ENCODE data around the gene MAPK14.

MAPK14 gene

DNA sequence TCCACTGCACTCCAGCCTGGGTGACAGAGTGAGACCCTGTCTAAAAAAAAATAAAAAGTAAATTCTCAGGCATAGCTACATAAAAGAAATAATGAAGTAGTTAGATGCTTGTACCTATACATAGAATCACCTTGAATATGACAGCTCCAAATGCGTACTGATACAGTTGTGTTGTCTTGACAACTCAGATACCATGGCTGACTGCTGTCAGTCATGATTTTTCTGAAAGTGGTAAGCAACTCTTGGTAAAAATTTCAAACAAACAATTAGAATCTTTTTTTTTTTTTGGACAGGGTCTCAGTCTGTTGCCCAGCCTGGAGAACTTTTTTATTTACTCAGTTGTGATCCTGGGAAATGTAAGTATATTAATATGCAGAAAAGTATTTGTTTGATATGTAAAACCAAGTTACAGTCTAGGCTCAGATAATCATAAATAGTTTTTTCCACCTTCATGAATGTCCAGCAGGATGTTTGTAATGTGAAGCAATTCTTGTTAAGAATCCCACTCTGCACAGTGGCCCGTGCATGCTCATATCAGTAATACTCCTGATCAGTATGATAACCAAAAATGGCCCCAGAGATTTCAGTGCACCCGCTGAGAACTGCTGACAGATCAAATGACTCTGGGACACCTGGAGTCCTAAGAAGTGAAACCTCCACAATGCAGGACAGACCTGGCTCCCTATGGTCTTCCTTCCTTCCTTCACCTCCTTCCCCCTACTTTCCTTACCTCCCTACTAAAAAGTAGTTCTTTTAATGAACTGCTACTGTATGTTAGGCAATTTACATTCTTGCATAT, 88.7 kb downstream of the MAPK14 start:
- Histone ChIP-seq H3K36me3 (replicated peaks; ENCODE audit: insufficient read depth, low read length) (no peaks in the 10 kb centered on the region), H3F3A (ENCODE audit: insufficient read depth, low read length) (peaks cover 4% of the 10 kb centered on the region), H3K9me2 (replicated peaks; ENCODE audit: insufficient read depth, low read length) (no peaks in the 10 kb centered on the region), H2AFZ (ENCODE audit: low read length) (no peak overlapping the region), H3K4me1 (ENCODE audit: low read length) (peaks cover 50% of the 10 kb centered on the region), H3K9ac (ENCODE audit: low read length) (no peak overlapping the region), H3K27ac (ENCODE audit: low read length) (no peak overlapping the region), H3K79me2 (ENCODE audit: low read length) (no peaks in the 10 kb centered on the region), H3K27me3 (replicated peaks; ENCODE audit: insufficient read depth, low read length) (no peaks in the 10 kb centered on the region), H4K20me1 (ENCODE audit: insufficient read depth, low read length) (no peaks in the 10 kb centered on the region), H3K4me2 (ENCODE audit: low read depth, low read length) (peak overlapping the region; percentile 25; the same call in 1 of the 2 replicates), H3K9me3 (replicated peaks; ENCODE audit: insufficient read depth, low read length) (no peaks in the 10 kb centered on the region), H3K4me3 (ENCODE audit: low read length) (no peak overlapping the region)
- DNase-seq: no peak
- no peak for TF ChIP-seq EZH2 (optimal IDR thresholded peaks at IDR 0.05; ENCODE audit: low read depth, low read length)
- TF ChIP-seq EZH2phosphoT487 (IDR thresholded peaks at IDR 0.05; ENCODE audit: low read length): no peak
- TF ChIP-seq, protein P1, sequence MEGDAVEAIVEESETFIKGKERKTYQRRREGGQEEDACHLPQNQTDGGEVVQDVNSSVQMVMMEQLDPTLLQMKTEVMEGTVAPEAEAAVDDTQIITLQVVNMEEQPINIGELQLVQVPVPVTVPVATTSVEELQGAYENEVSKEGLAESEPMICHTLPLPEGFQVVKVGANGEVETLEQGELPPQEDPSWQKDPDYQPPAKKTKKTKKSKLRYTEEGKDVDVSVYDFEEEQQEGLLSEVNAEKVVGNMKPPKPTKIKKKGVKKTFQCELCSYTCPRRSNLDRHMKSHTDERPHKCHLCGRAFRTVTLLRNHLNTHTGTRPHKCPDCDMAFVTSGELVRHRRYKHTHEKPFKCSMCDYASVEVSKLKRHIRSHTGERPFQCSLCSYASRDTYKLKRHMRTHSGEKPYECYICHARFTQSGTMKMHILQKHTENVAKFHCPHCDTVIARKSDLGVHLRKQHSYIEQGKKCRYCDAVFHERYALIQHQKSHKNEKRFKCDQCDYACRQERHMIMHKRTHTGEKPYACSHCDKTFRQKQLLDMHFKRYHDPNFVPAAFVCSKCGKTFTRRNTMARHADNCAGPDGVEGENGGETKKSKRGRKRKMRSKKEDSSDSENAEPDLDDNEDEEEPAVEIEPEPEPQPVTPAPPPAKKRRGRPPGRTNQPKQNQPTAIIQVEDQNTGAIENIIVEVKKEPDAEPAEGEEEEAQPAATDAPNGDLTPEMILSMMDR (IDR thresholded peaks at IDR 0.05; ENCODE audit: low read length): no peak

DNA sequence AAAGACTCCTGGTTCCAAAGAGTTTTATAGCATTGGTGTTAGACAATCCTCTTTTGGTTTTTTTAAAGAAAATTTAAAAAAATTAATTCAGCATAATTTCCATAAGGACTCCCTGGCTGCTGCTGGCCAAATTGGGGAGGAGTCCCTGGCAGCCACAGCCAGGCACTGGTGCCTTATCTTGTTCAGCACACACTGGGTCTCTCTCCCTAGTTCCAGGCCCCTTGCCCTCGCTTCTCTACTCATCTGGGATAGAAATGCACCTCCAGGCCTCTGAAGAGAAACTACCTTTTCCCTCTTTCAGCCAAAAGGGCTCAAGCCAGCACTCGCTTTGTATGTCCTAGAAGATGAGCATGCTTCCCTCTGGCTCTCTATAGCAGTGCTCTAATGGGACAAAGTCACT, 89.3 kb downstream of the MAPK14 start:
- H2AFZ ChIP-seq (ENCODE audit: low read length): no peak overlapping the region
- H3K27me3 ChIP-seq (replicated peaks; ENCODE audit: insufficient read depth, low read length): no peaks in the 10 kb centered on the region
- H3K36me3 ChIP-seq (replicated peaks; ENCODE audit: insufficient read depth, low read length): no peaks in the 10 kb centered on the region
- H3K79me2 ChIP-seq (ENCODE audit: low read length): no peaks in the 10 kb centered on the region
- H3K4me3 ChIP-seq (ENCODE audit: low read length): no peak overlapping the region
- DNase-seq: no peak
- H3K4me1 ChIP-seq (ENCODE audit: low read length): peaks cover 52% of the 10 kb centered on the region
- H3K9me2 ChIP-seq (replicated peaks; ENCODE audit: insufficient read depth, low read length): no peaks in the 10 kb centered on the region
- H3K4me2 ChIP-seq (ENCODE audit: low read depth, low read length): no peak overlapping the region
- no peak overlapping the region for H3K27ac ChIP-seq (ENCODE audit: low read length)
- H4K20me1 ChIP-seq (ENCODE audit: insufficient read depth, low read length): no peaks in the 10 kb centered on the region
- H3K9ac ChIP-seq (ENCODE audit: low read length): no peak overlapping the region
- H3K9me3 ChIP-seq (replicated peaks; ENCODE audit: insufficient read depth, low read length): no peaks in the 10 kb centered on the region
- TF ChIP-seq EZH2 (optimal IDR thresholded peaks at IDR 0.05; ENCODE audit: low read depth, low read length) (no peak), EZH2phosphoT487 (IDR thresholded peaks at IDR 0.05; ENCODE audit: low read length) (no peak)
- TF ChIP-seq, protein P1 (IDR thresholded peaks at IDR 0.05; ENCODE audit: low read length): no peak
- peaks cover 4% of the 10 kb centered on the region for H3F3A ChIP-seq (ENCODE audit: insufficient read depth, low read length)

DNA sequence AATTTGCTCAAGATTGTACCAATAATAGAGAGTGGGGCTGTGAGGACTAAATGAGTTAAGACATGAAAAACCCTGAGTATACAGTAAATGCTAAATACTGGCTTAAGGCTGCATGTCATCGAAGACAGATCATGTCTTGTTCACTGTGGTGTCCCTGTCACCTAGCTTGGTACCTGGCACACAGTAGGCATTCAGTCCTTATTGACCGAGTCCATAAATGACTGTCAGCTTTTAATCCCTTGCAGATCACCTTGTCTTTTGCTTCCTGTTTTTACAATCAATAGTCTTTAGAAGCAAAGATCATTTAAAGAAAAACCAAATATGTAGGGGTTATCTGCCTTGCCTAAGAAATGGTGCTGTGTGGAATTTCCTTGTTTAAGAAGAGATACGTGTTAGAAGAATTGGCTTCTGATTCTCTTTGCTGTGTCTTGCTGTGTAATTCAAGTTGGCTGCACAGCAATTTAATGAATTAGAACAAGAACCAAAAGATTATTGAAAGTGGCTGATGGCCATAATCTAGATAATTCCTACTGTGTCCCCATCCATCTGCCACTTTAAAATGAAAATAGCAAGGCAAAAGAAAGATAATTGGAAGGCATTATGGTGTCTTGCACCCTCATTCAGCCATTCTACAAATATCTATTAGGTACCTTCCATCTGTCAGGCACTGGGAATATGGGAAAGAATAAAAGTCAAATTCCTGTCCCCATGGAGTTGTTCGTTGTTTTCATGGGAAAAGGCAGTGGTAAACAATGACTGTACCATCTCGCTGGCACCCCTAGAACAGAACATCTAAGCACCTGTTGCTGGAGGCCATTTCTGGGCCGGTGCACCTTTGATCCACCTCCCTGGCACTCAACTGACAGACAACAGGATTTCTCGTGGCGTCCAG, 90.3 kb downstream of the MAPK14 start:
- Histone ChIP-seq H3K27me3 (replicated peaks; ENCODE audit: insufficient read depth, low read length) (no peaks in the 10 kb centered on the region), H3K36me3 (replicated peaks; ENCODE audit: insufficient read depth, low read length) (no peaks in the 10 kb centered on the region), H3F3A (ENCODE audit: insufficient read depth, low read length) (peaks cover 4% of the 10 kb centered on the region), H3K9ac (ENCODE audit: low read length) (no peak overlapping the region), H3K9me2 (replicated peaks; ENCODE audit: insufficient read depth, low read length) (no peaks in the 10 kb centered on the region), H3K4me1 (ENCODE audit: low read length) (peaks cover 48% of the 10 kb centered on the region), H3K27ac (ENCODE audit: low read length) (no peak overlapping the region), H3K79me2 (ENCODE audit: low read length) (no peaks in the 10 kb centered on the region), H3K9me3 (replicated peaks; ENCODE audit: insufficient read depth, low read length) (no peaks in the 10 kb centered on the region), H2AFZ (ENCODE audit: low read length) (no peak overlapping the region), H3K4me2 (ENCODE audit: low read depth, low read length) (no peak overlapping the region), H3K4me3 (ENCODE audit: low read length) (no peak overlapping the region), H4K20me1 (ENCODE audit: insufficient read depth, low read length) (no peaks in the 10 kb centered on the region)
- TF ChIP-seq, protein P1 (IDR thresholded peaks at IDR 0.05; ENCODE audit: low read length): no peak
- no peak for TF ChIP-seq EZH2 (optimal IDR thresholded peaks at IDR 0.05; ENCODE audit: low read depth, low read length)
- no peak for TF ChIP-seq EZH2phosphoT487 (IDR thresholded peaks at IDR 0.05; ENCODE audit: low read length)
- no peak for DNase-seq

All from MM.1S (cell line).